Measurements from ENCODE around the gene SYN1. TPM values are rescaled to one million over a fixed set of nuclear protein-coding genes. Genes with fewer than 3 reads are reported as not detected.

SYN1 gene
- total RNA-seq, 1 donor from 2014 or later, result not detected

DNA sequence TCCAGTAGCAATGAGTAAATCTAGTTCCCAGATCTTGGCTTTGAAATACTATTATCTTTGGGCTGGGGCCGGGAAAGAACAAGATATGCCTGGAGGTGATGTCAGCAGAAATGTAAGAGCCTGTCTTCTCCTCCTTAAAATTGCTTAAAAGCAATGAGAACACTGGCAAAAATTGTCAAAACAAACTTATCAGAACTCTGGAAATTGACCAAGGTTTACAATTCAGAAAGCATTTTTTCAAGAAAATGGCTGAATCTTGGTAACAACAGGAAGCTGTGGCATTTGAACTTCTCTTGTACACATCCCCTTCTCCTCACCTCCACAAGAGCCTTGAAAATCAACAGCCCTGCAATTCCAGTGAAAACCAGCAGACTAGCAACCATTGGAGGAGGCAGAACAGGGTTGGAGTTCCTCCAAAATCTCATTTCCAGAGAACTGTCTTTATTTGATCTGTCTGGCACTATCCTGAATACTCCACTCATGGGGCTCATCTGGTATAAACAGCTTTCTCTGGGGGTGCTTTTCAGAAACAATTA, 23.9 kb downstream of the SYN1 start:
- Mint-ChIP-seq H3K4me3 (no peak overlapping the region), H3K9me3 (peaks cover 4% of the 10 kb centered on the region), H3K4me1 (no peaks in the 10 kb centered on the region), H3K27ac (no peak overlapping the region), H3K27me3 (peaks cover 5% of the 10 kb centered on the region), H3K36me3 (ENCODE audit: low read depth) (peaks cover 1% of the 10 kb centered on the region)
- ChIA-PET POLR2A (no interaction called here), CTCF (no interaction called here)
- DNase-seq, result no peak
- intact Hi-C loops (cut with micrococcal nuclease), result no loop called here
- no peak for ATAC-seq (ENCODE audit: low read depth)
- TF ChIP-seq, protein P1, sequence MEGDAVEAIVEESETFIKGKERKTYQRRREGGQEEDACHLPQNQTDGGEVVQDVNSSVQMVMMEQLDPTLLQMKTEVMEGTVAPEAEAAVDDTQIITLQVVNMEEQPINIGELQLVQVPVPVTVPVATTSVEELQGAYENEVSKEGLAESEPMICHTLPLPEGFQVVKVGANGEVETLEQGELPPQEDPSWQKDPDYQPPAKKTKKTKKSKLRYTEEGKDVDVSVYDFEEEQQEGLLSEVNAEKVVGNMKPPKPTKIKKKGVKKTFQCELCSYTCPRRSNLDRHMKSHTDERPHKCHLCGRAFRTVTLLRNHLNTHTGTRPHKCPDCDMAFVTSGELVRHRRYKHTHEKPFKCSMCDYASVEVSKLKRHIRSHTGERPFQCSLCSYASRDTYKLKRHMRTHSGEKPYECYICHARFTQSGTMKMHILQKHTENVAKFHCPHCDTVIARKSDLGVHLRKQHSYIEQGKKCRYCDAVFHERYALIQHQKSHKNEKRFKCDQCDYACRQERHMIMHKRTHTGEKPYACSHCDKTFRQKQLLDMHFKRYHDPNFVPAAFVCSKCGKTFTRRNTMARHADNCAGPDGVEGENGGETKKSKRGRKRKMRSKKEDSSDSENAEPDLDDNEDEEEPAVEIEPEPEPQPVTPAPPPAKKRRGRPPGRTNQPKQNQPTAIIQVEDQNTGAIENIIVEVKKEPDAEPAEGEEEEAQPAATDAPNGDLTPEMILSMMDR (IDR thresholded peaks at IDR 0.05), result no peak

DNA sequence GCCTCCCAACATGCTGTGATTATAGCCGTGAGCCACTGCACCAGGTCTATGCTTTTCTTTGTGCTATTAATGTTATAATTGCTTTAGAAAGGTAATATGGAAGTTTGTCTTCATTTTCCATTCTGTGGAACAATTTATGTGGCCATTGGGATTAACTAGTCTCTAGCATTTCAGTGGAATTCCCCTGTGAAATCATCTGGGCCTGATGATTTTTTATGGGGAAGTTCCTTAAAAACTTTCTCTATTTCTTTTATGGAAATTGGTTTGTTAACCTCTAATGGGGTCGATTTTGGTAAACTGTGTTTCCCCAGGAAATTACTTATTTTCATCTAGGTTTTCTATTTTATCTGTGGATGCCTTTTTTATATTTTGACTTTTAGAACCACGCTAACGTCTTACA, 26.1 kb downstream of the SYN1 start:
- Mint-ChIP-seq H3K27ac (no peak overlapping the region), H3K4me3 (no peak overlapping the region), H3K27me3 (peaks cover 5% of the 10 kb centered on the region), H3K9me3 (peaks cover 4% of the 10 kb centered on the region), H3K36me3 (ENCODE audit: low read depth) (peaks cover 1% of the 10 kb centered on the region), H3K4me1 (no peaks in the 10 kb centered on the region)
- ChIA-PET POLR2A (no interaction called here), CTCF (no interaction called here)
- TF ChIP-seq, protein P1 (IDR thresholded peaks at IDR 0.05), result no peak
- intact Hi-C loops (cut with micrococcal nuclease), result no loop called here
- DNase-seq (no peak), ATAC-seq (ENCODE audit: low read depth) (no peak)

- intact Hi-C loops (cut with micrococcal nuclease), result no loop called here
- no peaks in the 10 kb centered on the region for H3K27me3 Mint-ChIP-seq
- ChIA-PET CTCF (no interaction called here), POLR2A (no interaction called here)
- H3K4me1 Mint-ChIP-seq, result no peaks in the 10 kb centered on the region
- no peak overlapping the region for H3K4me3 Mint-ChIP-seq
- H3K27ac Mint-ChIP-seq, result no peak overlapping the region
- no peaks in the 10 kb centered on the region for H3K36me3 Mint-ChIP-seq (ENCODE audit: low read depth)
- H3K9me3 Mint-ChIP-seq, result no peaks in the 10 kb centered on the region
- TF ChIP-seq, protein P1 (IDR thresholded peaks at IDR 0.05), result no peak
- no peak for DNase-seq
- no peak for ATAC-seq (ENCODE audit: low read depth)
Observed at GRCh38 chrX:47590984-47591383, 28.7 kb downstream of the SYN1 start.

DNA sequence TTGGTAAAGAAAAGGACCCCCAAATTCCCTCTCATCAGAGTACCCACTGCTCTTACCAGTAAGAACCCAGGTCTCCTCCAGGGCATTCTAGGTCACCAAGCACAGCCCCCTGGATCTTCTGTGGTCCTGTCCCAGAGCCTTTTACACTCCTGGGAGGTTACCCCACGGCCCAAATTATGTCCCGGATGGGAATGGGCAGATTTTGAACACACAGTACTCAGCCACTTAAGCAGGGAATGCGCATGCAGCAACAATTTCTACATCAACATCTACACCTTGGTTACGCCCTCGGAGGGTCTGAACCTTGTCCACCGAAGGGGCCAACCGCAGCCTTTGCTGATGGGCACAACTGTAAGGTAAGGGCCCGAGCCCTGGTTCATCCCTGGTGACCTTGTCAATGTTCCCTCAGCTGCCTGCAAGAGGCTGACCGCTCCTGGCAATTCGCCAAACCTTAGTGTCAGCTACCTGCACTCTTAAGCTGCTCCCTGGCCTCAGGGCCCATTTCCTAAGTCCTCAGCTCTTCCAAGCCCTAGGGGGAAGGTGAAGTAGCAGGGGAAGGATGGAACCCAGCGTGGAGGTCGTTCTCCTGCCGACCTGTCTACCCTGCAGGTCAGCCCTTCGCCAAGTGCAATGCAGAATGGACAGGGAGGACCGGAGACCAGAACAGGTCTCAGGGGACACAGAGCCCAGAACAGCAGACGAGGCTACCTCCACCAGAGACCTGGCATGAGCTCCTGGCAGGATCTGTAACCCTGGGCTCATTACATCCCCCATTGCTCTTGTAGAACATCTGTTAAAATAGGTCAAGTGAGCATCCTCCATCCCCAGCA, 31.5 kb downstream of the SYN1 start:
- no peak for ATAC-seq (ENCODE audit: low read depth)
- Mint-ChIP-seq H3K4me3 (no peak overlapping the region), H3K36me3 (ENCODE audit: low read depth) (peaks cover 2% of the 10 kb centered on the region), H3K27me3 (no peaks in the 10 kb centered on the region), H3K27ac (no peak overlapping the region), H3K9me3 (no peaks in the 10 kb centered on the region), H3K4me1 (peaks cover 2% of the 10 kb centered on the region)
- intact Hi-C loops (cut with micrococcal nuclease), result no loop called here
- POLR2A ChIA-PET, result no interaction called here
- TF ChIP-seq, protein P1 (IDR thresholded peaks at IDR 0.05), result no peak
- DNase-seq, result no peak
- CTCF ChIA-PET, result no interaction called here

DNA sequence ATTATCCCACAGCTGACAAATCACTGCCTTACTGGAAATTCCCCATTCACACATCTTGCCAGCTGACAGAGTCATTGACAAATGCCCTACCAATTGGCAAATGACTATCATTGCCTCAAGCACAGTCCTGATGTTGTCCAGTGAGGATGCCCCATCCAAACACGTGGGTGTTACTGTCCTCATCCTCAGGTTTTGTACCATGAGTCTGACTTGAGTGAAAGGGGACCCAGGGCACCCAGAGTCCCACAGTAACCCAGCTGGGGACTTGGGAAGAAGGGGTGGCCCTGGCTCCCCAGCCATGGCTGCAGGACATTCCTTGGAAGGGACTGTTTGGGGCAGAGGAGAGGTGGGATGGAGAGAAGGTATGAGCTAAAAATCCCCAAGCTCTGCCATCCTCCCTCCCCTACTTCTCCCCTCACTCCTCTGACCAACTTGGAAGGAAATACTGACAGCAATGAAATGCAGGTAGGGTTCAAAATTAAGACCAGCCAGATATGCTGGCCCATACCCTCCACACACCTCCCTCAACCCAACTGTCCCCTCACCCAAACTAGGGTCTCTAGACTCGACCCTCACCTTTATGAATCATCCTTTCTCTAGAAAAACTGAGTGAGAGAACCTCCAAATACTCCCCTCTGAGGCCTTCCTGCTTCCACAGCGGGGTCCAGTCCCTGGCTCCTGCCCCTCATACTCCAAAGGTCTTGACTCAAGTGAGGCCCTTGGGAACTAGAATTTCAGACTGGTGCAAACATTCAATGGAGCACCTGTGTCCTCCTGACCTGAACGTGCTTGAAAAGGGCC, 32.4 kb downstream of the SYN1 start:
- DNase-seq (no peak), ATAC-seq (ENCODE audit: low read depth) (no peak)
- peaks cover 2% of the 10 kb centered on the region for H3K4me1 Mint-ChIP-seq
- H3K4me3 Mint-ChIP-seq, result no peak overlapping the region
- no peaks in the 10 kb centered on the region for H3K9me3 Mint-ChIP-seq
- CTCF ChIA-PET, result no interaction called here
- intact Hi-C loops (cut with micrococcal nuclease), result no loop called here
- no peak overlapping the region for H3K27ac Mint-ChIP-seq
- POLR2A ChIA-PET, result no interaction called here
- H3K36me3 Mint-ChIP-seq (ENCODE audit: low read depth), result peaks cover 2% of the 10 kb centered on the region
- H3K27me3 Mint-ChIP-seq, result no peaks in the 10 kb centered on the region
- TF ChIP-seq, protein P1 (IDR thresholded peaks at IDR 0.05), result no peak

Data from activated B cell treated with CpG ODN at 0.5 μM for 24 hours (primary cell).